T-cell (primary cell): Measurements from ENCODE around the gene MEMO1. TPM values are rescaled to one million over a fixed set of nuclear protein-coding genes. Genes with fewer than 3 reads are reported as not detected.

Source experiments
- ATAC-seq, 4 experiments: fragments of 200-7000 bp in 3 of 4; fragments of 150-1000 bp in 1 of 4; cut with Tn5 transposase; replicated peaks in 1 of 4; 1 replicate in 3 of 4; 2 replicates in 1 of 4; pipeline ENCODE4 v1.10.0; 2021; ENCODE audit warnings: moderate library complexity in 3 of 4, mild to moderate bottlenecking in 2 of 4, moderate number of reproducible peaks in 1 of 4
- CTCF ChIA-PET, 2 donors: fragments of 300-600 bp; sonication (Branson Sonifier 250); formaldehyde crosslinking; loops; one replicate each; lab custom pipeline; 2022; ENCODE audit warnings: antibody characterized with exemption in 2 of 2; lab: Charles Lee
- POLR2A ChIA-PET, 2 donors: fragments of 300-600 bp; sonication (Branson Sonifier 250); formaldehyde crosslinking; loops; one replicate each; lab custom pipeline; 2022; ENCODE audit warnings: antibody characterized with exemption in 2 of 2; lab: Charles Lee
- DNase-seq, 35 experiments: peaks; one replicate each; pipeline versions ENCODE4 v3.0.0 to v3.0.0-alpha.2; 2013 to 2023
- H3K27ac ChIP-seq: one replicate; pipeline ENCODE4 v1.5.1; 2013; ENCODE audit warnings: low read length
- H3K27me3 ChIP-seq, 2 experiments: replicated peaks in 1 of 2; 1 replicate in 1 of 2; 2 replicates in 1 of 2; pipeline versions ENCODE4 v1.6.1 to v1.7.0; 2013; ENCODE audit warnings: low read length in 1 of 2, mixed read lengths in 1 of 2; ENCODE audit not compliant: control insufficient read depth in 2 of 2, insufficient read depth in 2 of 2; ENCODE audit errors: extremely low read depth in 1 of 2
- H3K36me3 ChIP-seq, 2 donors: 1 replicate in 1 of 2; 2 replicates in 1 of 2; pipeline versions ENCODE4 v1.6.1 to v1.7.0; 2013; ENCODE audit warnings: low read length in 1 of 2; ENCODE audit not compliant: control insufficient read depth in 2 of 2, insufficient read depth in 1 of 2; ENCODE audit errors: extremely low read depth in 1 of 2
- H3K4me1 ChIP-seq, 2 experiments: 1 replicate in 1 of 2; 2 replicates in 1 of 2; pipeline versions ENCODE4 v1.6.1 to v1.7.0; 2013; ENCODE audit warnings: low read length in 2 of 2, mixed read lengths in 1 of 2; ENCODE audit not compliant: insufficient read depth in 2 of 2, control insufficient read depth in 1 of 2; ENCODE audit errors: extremely low read depth in 1 of 2
- H3K4me3 ChIP-seq, 2 donors: 1 replicate in 1 of 2; 2 replicates in 1 of 2; pipeline versions ENCODE4 v1.5.1 to v1.7.0; 2013; ENCODE audit warnings: mild to moderate bottlenecking in 2 of 2, low read length in 1 of 2, moderate library complexity in 1 of 2; ENCODE audit not compliant: control insufficient read depth in 1 of 2; ENCODE audit errors: extremely low read depth in 1 of 2
- H3K9me3 ChIP-seq: 2 replicates; pipeline ENCODE4 v1.7.0; 2013
- H3K27ac Mint-ChIP-seq, 2 donors: one replicate each; pipeline ENCODE4 v1.8.0; 2020 to 2021; ENCODE audit warnings: mild to moderate bottlenecking in 2 of 2, mixed read lengths in 2 of 2
- H3K27me3 Mint-ChIP-seq, 2 donors: one replicate each; pipeline ENCODE4 v1.8.0; 2021 to 2022; ENCODE audit warnings: mixed read lengths in 2 of 2
- H3K36me3 Mint-ChIP-seq: one replicate; pipeline ENCODE4 v1.8.0; 2021; ENCODE audit warnings: mixed read lengths
- H3K4me1 Mint-ChIP-seq, 3 donors: one replicate each; pipeline ENCODE4 v1.8.0; 2020 to 2022; ENCODE audit warnings: mixed read lengths in 3 of 3, mild to moderate bottlenecking in 1 of 3
- H3K4me3 Mint-ChIP-seq, 3 donors: one replicate each; pipeline ENCODE4 v1.8.0; 2020 to 2022; ENCODE audit warnings: mild to moderate bottlenecking in 3 of 3, mixed read lengths in 3 of 3, moderate library complexity in 3 of 3
- H3K9me3 Mint-ChIP-seq, 3 donors: one replicate each; pipeline ENCODE4 v1.8.0; 2020 to 2022; ENCODE audit warnings: mixed read lengths in 3 of 3
- WGBS: methylation state at CpG from one replicate; pipeline ENCODE4 v1.1.5; 2013; ENCODE audit warnings: missing lambda C conversion rate; ENCODE audit not compliant: insufficient coverage; 5-methylcytosine and 5-hydroxymethylcytosine counted together
- total RNA-seq, 35 experiments: library from RNA in 6 of 35; stranded (reverse) in 6 of 35; fragments of 120-200 nt in 1 of 35; gene quantifications; one replicate each; pipeline versions ENCODE4 v1.2.1 to v1.2.4 and lab custom pipeline; 2013 to 2026

MEMO1 gene
- total RNA-seq, 5 donors from 2014 or later (not counting 1 experiment from before 2014, with no cell fraction given): 35.0 to 46.3 (median 41.5) TPM

GRCh38 chr2:31992934-31993333 lies 17.9 kb downstream of the MEMO1 start:
- DNase-seq: no peak
- no peak overlapping the region for H3K4me3 Mint-ChIP-seq
- no peaks in the 10 kb centered on the region for H3K27me3 Mint-ChIP-seq
- ChIA-PET POLR2A (interaction anchor here in 1 of 2 donors (0.6 kb wide), 1 partner anchor 12 kb away, joined by 5 read pairs; no protein-coding TSS in a partner anchor), CTCF (interaction anchor here in 1 of 2 donors (0.7 to 1.2 kb wide), 2 partner anchors 12 to 16 kb away, joined by 3 to 4 read pairs; no protein-coding TSS in a partner anchor)
- peaks cover 53 to 59% (median 58%) of the 10 kb centered on the region in 3 donors for H3K4me1 Mint-ChIP-seq
- 93% methylated on average over 2 of the region's 4 CpGs for WGBS
- H3K9me3 Mint-ChIP-seq: no peaks in the 10 kb centered on the region
- no peak overlapping the region for H3K4me3 ChIP-seq
- no peaks in the 10 kb centered on the region for H3K36me3 ChIP-seq
- H3K27ac Mint-ChIP-seq: peak overlapping the region in 1 of 2 donors; percentile 25
- ATAC-seq: no peak
- no peaks in the 10 kb centered on the region for H3K9me3 ChIP-seq
- peaks cover 9% of the 10 kb centered on the region for H3K36me3 Mint-ChIP-seq
- H3K4me1 ChIP-seq: peaks cover 4 to 8% of the 10 kb centered on the region in 2 experiments
- H3K27me3 ChIP-seq: no peaks in the 10 kb centered on the region
- H3K27ac ChIP-seq: no peak overlapping the region

GRCh38 chr2:31992025-31992579 lies 18.7 kb downstream of the MEMO1 start:
- DNase-seq (no peak), ATAC-seq (no peak)
- Mint-ChIP-seq H3K27me3 (no peaks in the 10 kb centered on the region), H3K4me1 (peaks cover 49 to 56% (median 56%) of the 10 kb centered on the region in 3 donors), H3K36me3 (peaks cover 9% of the 10 kb centered on the region), H3K27ac (no peak overlapping the region), H3K9me3 (no peaks in the 10 kb centered on the region), H3K4me3 (no peak overlapping the region)
- Histone ChIP-seq H3K9me3 (no peaks in the 10 kb centered on the region), H3K4me3 (no peak overlapping the region), H3K4me1 (peaks cover 2 to 3% of the 10 kb centered on the region in 2 experiments), H3K27me3 (no peaks in the 10 kb centered on the region), H3K36me3 (no peaks in the 10 kb centered on the region), H3K27ac (no peak overlapping the region)
- 100% methylated on average over 2 of the region's 3 CpGs for WGBS
- CTCF ChIA-PET: no interaction called here
- POLR2A ChIA-PET: interaction anchor here in 1 of 2 donors (0.6 kb wide), 1 partner anchor 21 kb away, joined by 12 read pairs; no protein-coding TSS in a partner anchor

- Histone ChIP-seq H3K27ac (no peak overlapping the region), H3K36me3 (no peaks in the 10 kb centered on the region), H3K4me1 (no peaks in the 10 kb centered on the region), H3K9me3 (no peaks in the 10 kb centered on the region), H3K27me3 (no peaks in the 10 kb centered on the region), H3K4me3 (no peak overlapping the region)
- no peaks in the 10 kb centered on the region for H3K27me3 Mint-ChIP-seq
- CTCF ChIA-PET: no interaction called here
- ATAC-seq (no peak), DNase-seq (no peak)
- POLR2A ChIA-PET: no interaction called here
- H3K4me3 Mint-ChIP-seq: no peak overlapping the region
- no peaks in the 10 kb centered on the region for H3K9me3 Mint-ChIP-seq
- WGBS: 100% methylated on average over 1 of the region's 4 CpGs
- H3K36me3 Mint-ChIP-seq: peaks cover 6% of the 10 kb centered on the region
- H3K27ac Mint-ChIP-seq: no peak overlapping the region
- peaks cover 38 to 48% (median 46%) of the 10 kb centered on the region in 3 donors for H3K4me1 Mint-ChIP-seq
Measured at GRCh38 chr2:31989946-31990345, 20.9 kb downstream of the MEMO1 start.

- ATAC-seq: no peak
- no CpG with 5 or more reads among the region's 2 CpGs for WGBS
Measured at GRCh38 chr2:31987454-31988220, 23.2 kb downstream of the MEMO1 start.

GRCh38 chr2:31986906-31987305 lies 23.9 kb downstream of the MEMO1 start:
- Mint-ChIP-seq H3K9me3 (no peaks in the 10 kb centered on the region), H3K27me3 (no peaks in the 10 kb centered on the region), H3K4me1 (peaks cover 33 to 41% (median 36%) of the 10 kb centered on the region in 3 donors), H3K27ac (no peak overlapping the region), H3K4me3 (no peak overlapping the region), H3K36me3 (peaks cover 11% of the 10 kb centered on the region)
- Histone ChIP-seq H3K4me3 (no peak overlapping the region), H3K4me1 (no peaks in the 10 kb centered on the region), H3K9me3 (no peaks in the 10 kb centered on the region), H3K36me3 (no peaks in the 10 kb centered on the region), H3K27me3 (no peaks in the 10 kb centered on the region), H3K27ac (no peak overlapping the region)
- ATAC-seq (no peak), DNase-seq (no peak)
- WGBS: 92% methylated on average over 2 of the region's 3 CpGs
- CTCF ChIA-PET: no interaction called here
- POLR2A ChIA-PET: interaction anchor here (0.5 to 0.6 kb wide), 2 partner anchors 444 to 513 kb away, joined by 3 to 5 read pairs; no protein-coding TSS in a partner anchor

More at GRCh38 chr2:31987454-31988220, 23.2 kb downstream of the MEMO1 start:
- Histone ChIP-seq H3K9me3 (no peaks in the 10 kb centered on the region), H3K36me3 (no peaks in the 10 kb centered on the region), H3K4me1 (no peaks in the 10 kb centered on the region), H3K27me3 (no peaks in the 10 kb centered on the region), H3K4me3 (no peak overlapping the region), H3K27ac (no peak overlapping the region)
- Mint-ChIP-seq H3K4me3 (no peak overlapping the region), H3K27me3 (no peaks in the 10 kb centered on the region), H3K9me3 (no peaks in the 10 kb centered on the region), H3K36me3 (peaks cover 14% of the 10 kb centered on the region), H3K4me1 (peaks cover 36 to 43% (median 39%) of the 10 kb centered on the region in 3 donors), H3K27ac (no peak overlapping the region)
- CTCF ChIA-PET: no interaction called here
- POLR2A ChIA-PET: interaction anchor here in 1 of 2 donors (0.6 kb wide), 1 partner anchor 443 kb away, joined by 3 read pairs; no protein-coding TSS in a partner anchor
- no peak for DNase-seq

- POLR2A ChIA-PET: no interaction called here
Measured at GRCh38 chr2:31983762-31984467, 26.9 kb downstream of the MEMO1 start.

More at GRCh38 chr2:31983762-31984467, 26.9 kb downstream of the MEMO1 start:
- peaks cover 7 to 9% of the 10 kb centered on the region in 2 experiments for H3K4me1 ChIP-seq
- Mint-ChIP-seq H3K9me3 (no peaks in the 10 kb centered on the region), H3K4me3 (no peak overlapping the region), H3K27me3 (no peaks in the 10 kb centered on the region), H3K27ac (no peak overlapping the region), H3K4me1 (peaks cover 38 to 49% (median 42%) of the 10 kb centered on the region in 3 donors), H3K36me3 (peaks cover 8% of the 10 kb centered on the region)
- ATAC-seq (no peak), DNase-seq (no peak)
- no peaks in the 10 kb centered on the region for H3K27me3 ChIP-seq
- no peaks in the 10 kb centered on the region for H3K9me3 ChIP-seq
- WGBS: no CpG with 5 or more reads among the region's 5 CpGs
- no peak overlapping the region for H3K27ac ChIP-seq
- H3K4me3 ChIP-seq: no peak overlapping the region
- CTCF ChIA-PET: no interaction called here
- H3K36me3 ChIP-seq: no peaks in the 10 kb centered on the region
